Measurements from ENCODE around the gene ATP5MC3. TPM values are rescaled to one million over a fixed set of nuclear protein-coding genes. Genes with fewer than 3 reads are reported as not detected.

The ATP5MC3 gene
- total and polyA plus RNA-seq, 2 experiments from 2014 or later, result 286 to 563 TPM

DNA sequence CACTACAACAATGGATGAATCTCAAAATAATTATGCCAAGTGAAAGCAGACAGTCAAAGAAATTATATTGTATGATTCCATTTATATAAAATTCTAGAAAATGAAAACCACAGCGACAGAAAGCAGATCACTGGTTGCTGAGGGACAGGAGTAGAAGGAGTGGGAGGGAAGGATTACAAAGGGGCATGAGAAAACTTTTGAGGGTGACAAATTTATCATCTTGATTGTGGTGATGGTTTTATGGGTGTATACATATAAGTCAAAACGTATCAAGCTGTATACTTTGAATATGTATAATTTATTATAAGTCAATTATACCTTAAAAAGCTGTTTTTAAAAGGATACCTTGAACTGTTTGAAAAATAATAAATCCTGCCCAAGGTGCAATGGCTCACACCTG is 41.2 kb downstream of the ATP5MC3 start:
- TF ChIP-seq EZH2phosphoT487 (IDR thresholded peaks at IDR 0.05; ENCODE audit: low read depth, severe bottlenecking, unreplicated experiment) (no peak), EZH2 (IDR thresholded peaks at IDR 0.05; ENCODE audit: borderline replicate concordance) (no peak)
- TF ChIP-seq, protein P1, sequence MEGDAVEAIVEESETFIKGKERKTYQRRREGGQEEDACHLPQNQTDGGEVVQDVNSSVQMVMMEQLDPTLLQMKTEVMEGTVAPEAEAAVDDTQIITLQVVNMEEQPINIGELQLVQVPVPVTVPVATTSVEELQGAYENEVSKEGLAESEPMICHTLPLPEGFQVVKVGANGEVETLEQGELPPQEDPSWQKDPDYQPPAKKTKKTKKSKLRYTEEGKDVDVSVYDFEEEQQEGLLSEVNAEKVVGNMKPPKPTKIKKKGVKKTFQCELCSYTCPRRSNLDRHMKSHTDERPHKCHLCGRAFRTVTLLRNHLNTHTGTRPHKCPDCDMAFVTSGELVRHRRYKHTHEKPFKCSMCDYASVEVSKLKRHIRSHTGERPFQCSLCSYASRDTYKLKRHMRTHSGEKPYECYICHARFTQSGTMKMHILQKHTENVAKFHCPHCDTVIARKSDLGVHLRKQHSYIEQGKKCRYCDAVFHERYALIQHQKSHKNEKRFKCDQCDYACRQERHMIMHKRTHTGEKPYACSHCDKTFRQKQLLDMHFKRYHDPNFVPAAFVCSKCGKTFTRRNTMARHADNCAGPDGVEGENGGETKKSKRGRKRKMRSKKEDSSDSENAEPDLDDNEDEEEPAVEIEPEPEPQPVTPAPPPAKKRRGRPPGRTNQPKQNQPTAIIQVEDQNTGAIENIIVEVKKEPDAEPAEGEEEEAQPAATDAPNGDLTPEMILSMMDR (IDR thresholded peaks at IDR 0.05; ENCODE audit: poor library complexity), result no peak
- WGBS (ENCODE audit: low lambda C conversion rate, missing lambda C conversion rate), result 80% methylated on average over 2 of the region's 2 CpGs
- no peaks in the 10 kb centered on the region for H3K9me3 ChIP-seq (ENCODE audit: low read depth)
- no peaks in the 10 kb centered on the region for H3K9me2 ChIP-seq (replicated peaks; ENCODE audit: insufficient read depth)
- H3K27me3 ChIP-seq, result no peaks in the 10 kb centered on the region
- H3K4me3 ChIP-seq, result no peak overlapping the region
- H3K79me2 ChIP-seq, result peaks cover 82% of the 10 kb centered on the region
- peaks cover 7% of the 10 kb centered on the region for H3K4me1 ChIP-seq (ENCODE audit: insufficient read depth)
- no peak overlapping the region for H3K27ac ChIP-seq
- no peak for DNase-seq (ENCODE audit: low spot score)
- H4K20me1 ChIP-seq (ENCODE audit: insufficient read depth, poor library complexity, severe bottlenecking), result peaks cover 28% of the 10 kb centered on the region
- no peak overlapping the region for H2AFZ ChIP-seq
- H3K36me3 ChIP-seq (replicated peaks; ENCODE audit: insufficient read depth, low read depth), result peaks cover 6% of the 10 kb centered on the region
- no peak overlapping the region for H3K4me2 ChIP-seq

DNA sequence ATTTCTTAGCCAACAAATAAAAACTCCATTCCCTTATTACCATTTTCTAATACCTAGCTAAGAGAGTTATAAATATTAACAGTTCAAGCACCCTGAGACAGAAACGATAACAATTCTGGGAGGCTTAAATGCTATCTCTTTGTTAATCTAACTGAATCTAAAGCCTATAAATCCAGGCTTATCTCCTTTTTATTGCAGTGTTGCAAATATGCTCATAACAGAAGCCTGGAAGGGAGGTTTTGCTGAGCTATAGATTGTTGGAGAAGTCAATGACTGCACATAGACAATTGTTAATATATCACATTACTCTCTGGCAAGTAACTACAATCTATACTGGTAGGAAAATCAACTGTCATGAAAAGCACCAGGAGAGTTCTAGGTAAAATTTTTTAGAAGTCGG is 43.7 kb downstream of the ATP5MC3 start:
- Histone ChIP-seq H3K79me2 (peaks cover 62% of the 10 kb centered on the region), H3K27ac (no peak overlapping the region), H3K4me2 (no peak overlapping the region), H2AFZ (no peak overlapping the region), H3K9me3 (ENCODE audit: low read depth) (no peaks in the 10 kb centered on the region), H3K4me3 (no peak overlapping the region), H3K4me1 (ENCODE audit: insufficient read depth) (peaks cover 7% of the 10 kb centered on the region), H4K20me1 (ENCODE audit: insufficient read depth, poor library complexity, severe bottlenecking) (peaks cover 20% of the 10 kb centered on the region), H3K36me3 (replicated peaks; ENCODE audit: insufficient read depth, low read depth) (peaks cover 6% of the 10 kb centered on the region), H3K9me2 (replicated peaks; ENCODE audit: insufficient read depth) (no peaks in the 10 kb centered on the region), H3K27me3 (no peaks in the 10 kb centered on the region)
- no peak for DNase-seq (ENCODE audit: low spot score)
- WGBS (ENCODE audit: low lambda C conversion rate, missing lambda C conversion rate), result 64% methylated on average over 2 of the region's 2 CpGs
- TF ChIP-seq, protein P1 (IDR thresholded peaks at IDR 0.05; ENCODE audit: poor library complexity), result no peak
- no peak for TF ChIP-seq EZH2phosphoT487 (IDR thresholded peaks at IDR 0.05; ENCODE audit: low read depth, severe bottlenecking, unreplicated experiment)
- no peak for TF ChIP-seq EZH2 (IDR thresholded peaks at IDR 0.05; ENCODE audit: borderline replicate concordance)

DNA sequence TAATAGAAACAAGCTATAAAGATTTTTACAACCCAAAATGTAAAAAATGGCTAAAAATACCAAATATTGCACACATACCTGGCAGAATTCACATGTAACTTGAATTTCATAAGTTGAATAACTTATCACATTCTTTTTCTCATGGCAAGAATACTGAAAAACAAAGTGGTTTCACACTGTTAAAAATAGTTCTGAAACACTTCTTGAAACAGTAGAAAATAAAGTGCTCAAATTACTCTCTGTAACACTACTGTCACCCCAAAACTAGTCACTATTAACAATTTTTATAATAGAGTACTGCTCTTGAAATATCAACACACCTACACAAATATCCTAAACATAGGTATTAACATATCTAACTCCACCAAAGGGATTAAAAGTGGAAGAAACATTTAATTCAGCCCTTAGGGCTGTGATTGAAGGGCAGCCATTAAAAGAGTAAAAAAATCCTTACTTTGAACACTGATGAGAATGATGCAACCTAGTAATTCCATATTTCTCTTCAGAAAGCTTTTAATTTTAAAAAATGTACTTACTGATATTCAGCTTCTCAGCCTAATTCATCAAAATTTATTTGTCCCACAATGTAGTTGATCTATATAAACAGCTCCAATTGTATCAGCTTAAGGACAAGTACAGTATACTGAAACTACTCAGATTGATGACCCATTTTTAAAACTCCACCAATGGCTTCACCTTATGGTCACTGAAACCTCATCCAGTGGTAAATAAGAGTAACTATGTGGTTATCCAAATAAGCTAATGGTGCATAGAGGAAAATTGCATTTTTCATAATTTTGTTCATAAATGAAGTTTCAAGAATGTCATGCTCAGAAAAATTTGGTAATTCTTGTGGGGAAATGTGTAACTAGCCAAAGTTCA is 44.9 kb downstream of the ATP5MC3 start:
- H3K27ac ChIP-seq, result no peak overlapping the region
- H3K4me1 ChIP-seq (ENCODE audit: insufficient read depth), result peaks cover 7% of the 10 kb centered on the region
- TF ChIP-seq EZH2 (IDR thresholded peaks at IDR 0.05; ENCODE audit: borderline replicate concordance), result no peak
- no peak overlapping the region for H3K4me2 ChIP-seq
- no peak overlapping the region for H2AFZ ChIP-seq
- H3K9me2 ChIP-seq (replicated peaks; ENCODE audit: insufficient read depth), result no peaks in the 10 kb centered on the region
- H3K79me2 ChIP-seq, result peaks cover 62% of the 10 kb centered on the region
- H3K4me3 ChIP-seq, result no peak overlapping the region
- H4K20me1 ChIP-seq (ENCODE audit: insufficient read depth, poor library complexity, severe bottlenecking), result peaks cover 25% of the 10 kb centered on the region
- H3K9me3 ChIP-seq (ENCODE audit: low read depth), result no peaks in the 10 kb centered on the region
- no peaks in the 10 kb centered on the region for H3K27me3 ChIP-seq
- DNase-seq (ENCODE audit: low spot score), result no peak
- H3K36me3 ChIP-seq (replicated peaks; ENCODE audit: insufficient read depth, low read depth), result peaks cover 6% of the 10 kb centered on the region

DNA sequence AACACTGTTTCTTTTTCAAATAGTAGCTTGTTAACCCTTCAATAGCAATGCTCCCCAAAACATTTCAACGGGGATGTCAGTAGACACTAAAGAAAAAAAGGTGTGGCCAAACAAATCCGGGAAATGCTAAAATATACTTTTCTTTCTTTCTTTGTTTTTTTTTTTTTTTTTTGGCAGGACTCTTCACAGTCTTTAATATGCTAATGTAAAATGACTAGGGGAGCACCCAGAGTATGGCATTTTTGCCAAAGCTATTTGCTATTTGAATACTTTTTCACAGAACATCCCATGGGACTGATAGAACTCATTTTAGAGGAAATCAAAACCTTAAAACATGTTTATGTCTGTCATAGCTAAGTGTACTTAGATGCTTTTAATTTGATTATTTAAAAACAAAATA is 45.6 kb downstream of the ATP5MC3 start:
- peaks cover 62% of the 10 kb centered on the region for H3K79me2 ChIP-seq
- H3K4me3 ChIP-seq, result no peak overlapping the region
- H3K27ac ChIP-seq, result no peak overlapping the region
- no peak for DNase-seq (ENCODE audit: low spot score)
- TF ChIP-seq, protein P1 (IDR thresholded peaks at IDR 0.05; ENCODE audit: poor library complexity), result no peak
- TF ChIP-seq EZH2phosphoT487 (IDR thresholded peaks at IDR 0.05; ENCODE audit: low read depth, severe bottlenecking, unreplicated experiment) (no peak), EZH2 (IDR thresholded peaks at IDR 0.05; ENCODE audit: borderline replicate concordance) (no peak)
- H2AFZ ChIP-seq, result no peak overlapping the region
- peaks cover 22% of the 10 kb centered on the region for H4K20me1 ChIP-seq (ENCODE audit: insufficient read depth, poor library complexity, severe bottlenecking)
- 82% methylated on average over 2 of the region's 2 CpGs for WGBS (ENCODE audit: low lambda C conversion rate, missing lambda C conversion rate)
- H3K9me3 ChIP-seq (ENCODE audit: low read depth), result no peaks in the 10 kb centered on the region
- H3K4me2 ChIP-seq, result no peak overlapping the region
- H3K36me3 ChIP-seq (replicated peaks; ENCODE audit: insufficient read depth, low read depth), result peaks cover 6% of the 10 kb centered on the region
- peaks cover 7% of the 10 kb centered on the region for H3K4me1 ChIP-seq (ENCODE audit: insufficient read depth)
- no peaks in the 10 kb centered on the region for H3K9me2 ChIP-seq (replicated peaks; ENCODE audit: insufficient read depth)
- H3K27me3 ChIP-seq, result no peaks in the 10 kb centered on the region
